ENCODE measurements around the gene IFI27. TPM values are rescaled to one million over a fixed set of nuclear protein-coding genes. Genes with fewer than 3 reads are reported as not detected.
"Not testable (repeated sequence)": the region's sequence is repeated elsewhere in the genome, so short reads cannot be mapped to it uniquely, and the experiment has no call there.

The IFI27 gene
- total RNA-seq (2014; rRNA removed; shearing (Covaris generic)), result 481 and 816 TPM in 2 replicates

GRCh38 chr14:94110552-94111181 lies at the start of gene IFI27:
TSS of gene IFI27 (plus strand) at chr14:94110736.
- peak; percentile 67 for DNase-seq (ENCODE audit: low spot score)

- DNase-seq (ENCODE audit: low spot score), result no peak
These were observed 48.1 kb upstream of the IFI27 start for GRCh38 chr14:94062344-94062940.

GRCh38 chr14:94066089-94066676 lies 44.4 kb upstream of the IFI27 start:
- DNase-seq (ENCODE audit: low spot score), result peak; percentile 65

GRCh38 chr14:94072076-94072475 lies 38.5 kb upstream of the IFI27 start:
- DNase-seq (ENCODE audit: low spot score), result not testable (repeated sequence)

GRCh38 chr14:94074534-94074933 lies 36.0 kb upstream of the IFI27 start:
- no peak for DNase-seq (ENCODE audit: low spot score)

- no peak for DNase-seq (ENCODE audit: low spot score)
These were observed 35.5 kb upstream of the IFI27 start for GRCh38 chr14:94075008-94075407.

GRCh38 chr14:94077111-94077821 lies 33.3 kb upstream of the IFI27 start:
- no peak for DNase-seq (ENCODE audit: low spot score)

GRCh38 chr14:94077823-94078222 lies 32.7 kb upstream of the IFI27 start:
- DNase-seq (ENCODE audit: low spot score), result no peak

- no peak for DNase-seq (ENCODE audit: low spot score)
These were observed 30.5 kb upstream of the IFI27 start for GRCh38 chr14:94079891-94080620.

GRCh38 chr14:94080621-94081385 lies 29.7 kb upstream of the IFI27 start, which contains the start of the genes DDX24 and IFI27L1:
TSS of gene DDX24 (minus strand) at chr14:94081202. CDS start at chr14:94079742, 1,460 bp downstream.
TSS of gene IFI27L1 (plus strand) at chr14:94081310. CDS start at chr14:94096938, 15,628 bp downstream.
- DNase-seq (ENCODE audit: low spot score), result peak; percentile 88

- no peak for DNase-seq (ENCODE audit: low spot score)
These were observed 29.1 kb upstream of the IFI27 start for GRCh38 chr14:94081386-94081820.

- no peak for DNase-seq (ENCODE audit: low spot score)
These were observed 22.6 kb upstream of the IFI27 start for GRCh38 chr14:94087891-94088290.

- DNase-seq (ENCODE audit: low spot score), result no peak
These were observed 22.0 kb upstream of the IFI27 start for GRCh38 chr14:94088516-94088915.

- no peak for DNase-seq (ENCODE audit: low spot score)
These were observed 21.1 kb upstream of the IFI27 start for GRCh38 chr14:94089479-94089878.

- no peak for DNase-seq (ENCODE audit: low spot score)
These were observed 17.1 kb upstream of the IFI27 start for GRCh38 chr14:94093418-94093817.

- DNase-seq (ENCODE audit: low spot score), result no peak
These were observed 13.4 kb upstream of the IFI27 start for GRCh38 chr14:94097091-94097490.

GRCh38 chr14:94098326-94098992 lies 12.1 kb upstream of the IFI27 start:
- DNase-seq (ENCODE audit: low spot score), result no peak

- DNase-seq (ENCODE audit: low spot score), result no peak
These were observed 11.5 kb upstream of the IFI27 start for GRCh38 chr14:94099006-94099405.

GRCh38 chr14:94100847-94101246 lies 9.7 kb upstream of the IFI27 start:
- DNase-seq (ENCODE audit: low spot score), result no peak

- no peak for DNase-seq (ENCODE audit: low spot score)
These were observed 8.8 kb upstream of the IFI27 start for GRCh38 chr14:94101748-94102147.

All from HT-29 (cell line).